Measurements from ENCODE around the gene ELMOD1.

GRCh38 chr11:107648242-107648641 is 57.3 kb downstream of the ELMOD1 start:
- TF ChIP-seq EZH2 (IDR thresholded peaks at IDR 0.05) (no peak), POLR2AphosphoS5 (IDR thresholded peaks at IDR 0.05; ENCODE audit: borderline replicate concordance, low read depth, low read length) (no peak)
